Esophagus (tissue), 2 donors: ENCODE data around the gene SPIN2B. TPM values are rescaled to one million over a fixed set of nuclear protein-coding genes. Genes with fewer than 3 reads are reported as not detected.
"Not testable (repeated sequence)": the region's sequence is repeated elsewhere in the genome, so short reads cannot be mapped to it uniquely, and the experiment has no call there.

ENCODE experiments used
- H3K27ac ChIP-seq, 2 donors: one replicate each; pipeline ENCODE4 v1.5.1; 2013; ENCODE audit warnings: low read depth in 2 of 2, mild to moderate bottlenecking in 2 of 2, inconsistent platforms in 1 of 2, low read length in 1 of 2, moderate library complexity in 1 of 2
- H3K27me3 ChIP-seq, 2 donors: one replicate each; pipeline ENCODE4 v1.6.1; 2013; ENCODE audit warnings: low read length in 2 of 2, control low read depth in 1 of 2, mild to moderate bottlenecking in 1 of 2; ENCODE audit not compliant: insufficient read depth in 2 of 2, control insufficient read depth in 1 of 2
- H3K36me3 ChIP-seq, 2 donors: one replicate each; pipeline ENCODE4 v1.6.1; 2013; ENCODE audit warnings: low read length in 1 of 2; ENCODE audit not compliant: control insufficient read depth in 2 of 2, insufficient read depth in 2 of 2
- H3K4me1 ChIP-seq, 2 donors: one replicate each; pipeline ENCODE4 v1.6.1; 2013; ENCODE audit warnings: low read length in 1 of 2; ENCODE audit not compliant: control insufficient read depth in 2 of 2, insufficient read depth in 2 of 2
- H3K4me3 ChIP-seq, 2 donors: one replicate each; pipeline ENCODE4 v1.5.1; 2013; ENCODE audit warnings: low read length in 2 of 2, mild to moderate bottlenecking in 2 of 2, low read depth in 1 of 2, moderate library complexity in 1 of 2
- H3K9me3 ChIP-seq, 2 donors: one replicate each; pipeline ENCODE4 v1.6.1; 2013; ENCODE audit warnings: mild to moderate bottlenecking in 2 of 2, low read depth in 1 of 2, low read length in 1 of 2, moderate library complexity in 1 of 2; ENCODE audit not compliant: control insufficient read depth in 2 of 2, insufficient read depth in 1 of 2
- WGBS, 2 donors: extraction: QIAGEN DNeasy Blood & Tissue Kit; methylation state at CpG; one replicate each; pipeline ENCODE4 v1.1.7; 2013; 5-methylcytosine and 5-hydroxymethylcytosine counted together
- polyA plus RNA-seq, 2 donors: library from polyadenylated mRNA; stranded (reverse); fragments of 200-250 nt; gene quantifications; one replicate each; pipeline ENCODE4 v1.2.3, GENCODE V29; 2013
- donor health status: healthy with polysubstance abuse.
- donor health status: Bipolar disorder and iron deficiency.

Gene SPIN2B
- polyA plus RNA-seq, 2 donors: 4.6 to 6.4 TPM

- not testable (repeated sequence) for H3K27me3 ChIP-seq, H3K4me1 ChIP-seq, H3K9me3 ChIP-seq, H3K36me3 ChIP-seq, H3K4me3 ChIP-seq, H3K27ac ChIP-seq
- 83 to 85% methylated on average over 6 of the region's 6 CpGs for WGBS, 2 donors
Measured at GRCh38 chrX:57102918-57103317, 18.4 kb downstream of the SPIN2B start.

GRCh38 chrX:57083143-57083542 lies 38.2 kb downstream of the SPIN2B start:
- Histone ChIP-seq H3K4me3 (no peak overlapping the region), H3K4me1 (no peaks in the 10 kb centered on the region), H3K9me3 (peaks cover 4 to 6% of the 10 kb centered on the region in 2 donors), H3K36me3 (no peaks in the 10 kb centered on the region), H3K27me3 (no peaks in the 10 kb centered on the region), H3K27ac (no peak overlapping the region)
- WGBS, 2 donors: 77 to 96% methylated on average over 7 of the region's 7 CpGs

GRCh38 chrX:57074458-57074857 lies 46.9 kb downstream of the SPIN2B start:
- Histone ChIP-seq H3K36me3 (no peaks in the 10 kb centered on the region), H3K27ac (no peak overlapping the region), H3K4me3 (no peak overlapping the region), H3K9me3 (no peaks in the 10 kb centered on the region), H3K27me3 (peaks cover 0 to 4% of the 10 kb centered on the region in 2 donors), H3K4me1 (no peaks in the 10 kb centered on the region)
- WGBS, 2 donors: 76 to 87% methylated on average over 4 of the region's 4 CpGs

- 67 to 76% methylated on average over 32 of the region's 32 CpGs for WGBS, 2 donors
- Histone ChIP-seq H3K27me3 (peaks cover 0 to 7% of the 10 kb centered on the region in 2 donors), H3K9me3 (peaks cover 0 to 4% of the 10 kb centered on the region in 2 donors), H3K4me1 (no peaks in the 10 kb centered on the region), H3K36me3 (no peaks in the 10 kb centered on the region), H3K27ac (no peak overlapping the region), H3K4me3 (no peak overlapping the region)
Measured at GRCh38 chrX:57070185-57070984, 51.0 kb downstream of the SPIN2B start.

Other genes with a start within 250 kb of the SPIN2B start
- gene SPIN3, start 126.0 kb downstream of the SPIN2B start, polyA plus RNA-seq: 1 to 10 TPM; 2.9 to 4.2 TPM
- under 1 TPM; 0.16 to 0.39 TPM for gene SPIN2A, start 15.8 kb upstream of the SPIN2B start, polyA plus RNA-seq
- gene FAAH2, start 165.2 kb upstream of the SPIN2B start, polyA plus RNA-seq: 1 to 10 TPM; 5.7 to 7.6 TPM